Neural cell (in vitro differentiated cells): Measurements from ENCODE around the gene HABP4. TPM values are rescaled to one million over a fixed set of nuclear protein-coding genes. Genes with fewer than 3 reads are reported as not detected.

Experiments
- H2AFZ ChIP-seq: fragments of 200-600, 300-800 bp; sonication (generic), shearing (Covaris generic); 2 replicates; pipeline ENCODE4 v1.6.0; 2014; ENCODE audit warnings: low read depth, mild to moderate bottlenecking, antibody characterized with exemption, low read length, moderate library complexity
- H3F3A ChIP-seq: fragments of 200-600 bp; shearing (Covaris generic); 2 replicates; pipeline ENCODE4 v1.6.1; 2016; ENCODE audit warnings: mild to moderate bottlenecking, moderate library complexity, mixed read lengths, antibody characterized with exemption, low read length; ENCODE audit not compliant: insufficient read depth, poor library complexity, severe bottlenecking
- H3K27ac ChIP-seq: fragments of 200-600, 300-800 bp; sonication (generic), shearing (Covaris generic); 2 replicates; pipeline ENCODE4 v1.5.1; 2014; ENCODE audit warnings: mild to moderate bottlenecking, low read length, moderate library complexity
- H3K27me3 ChIP-seq: fragments of 300-800, 200-600 bp; sonication (generic), shearing (Covaris generic); 2 replicates; pipeline ENCODE4 v1.6.0; 2014; ENCODE audit warnings: mild to moderate bottlenecking, low read depth, low read length, moderate library complexity; ENCODE audit not compliant: insufficient read depth
- H3K36me3 ChIP-seq: fragments of 300-800, 200-600 bp; sonication (generic), shearing (Covaris generic); 2 replicates; pipeline ENCODE4 v1.5.1; 2014; ENCODE audit warnings: mild to moderate bottlenecking, antibody characterized with exemption, low read length, moderate library complexity; ENCODE audit not compliant: insufficient read depth
- H3K4me2 ChIP-seq: fragments of 300-800, 200-600 bp; sonication (generic), shearing (Covaris generic); 2 replicates; pipeline ENCODE4 v1.6.0; 2014; ENCODE audit warnings: mild to moderate bottlenecking, low read length
- H3K4me3 ChIP-seq: fragments of 300-800, 200-600 bp; sonication (generic), shearing (Covaris generic); 2 replicates; pipeline ENCODE4 v1.5.1; 2014; ENCODE audit warnings: mild to moderate bottlenecking, low read length, moderate library complexity
- H3K79me2 ChIP-seq: fragments of 200-600 bp; shearing (Covaris generic); replicated peaks from 2 replicates; pipeline ENCODE4 v1.6.0; 2014; ENCODE audit warnings: mild to moderate bottlenecking, low read length, moderate library complexity; ENCODE audit not compliant: insufficient read depth
- H3K9ac ChIP-seq: fragments of 300-800, 200-600 bp; sonication (generic), shearing (Covaris generic); 2 replicates; pipeline ENCODE4 v1.6.1; 2016; ENCODE audit warnings: mild to moderate bottlenecking, low read length, mixed read lengths
- H3K9me2 ChIP-seq: fragments of 200-600 bp; shearing (Covaris generic); 2 replicates; pipeline ENCODE4 v1.6.1; 2016; ENCODE audit warnings: mild to moderate bottlenecking, low read length, mixed read lengths; ENCODE audit not compliant: insufficient read depth
- H3K9me3 ChIP-seq: fragments of 200-600, 300-800 bp; sonication (generic), shearing (Covaris generic); 2 replicates; pipeline ENCODE4 v1.6.1; 2016; ENCODE audit warnings: mild to moderate bottlenecking, mixed run types, low read length, moderate library complexity, mixed read lengths
- H4K20me1 ChIP-seq: fragments of 200-600 bp; shearing (Covaris generic); 2 replicates; pipeline ENCODE4 v1.6.1; 2016; ENCODE audit warnings: mild to moderate bottlenecking, mixed run types; ENCODE audit not compliant: insufficient read depth
- EP300 ChIP-seq: fragments of 450-650 bp; conservative IDR thresholded peaks from 2 replicates; pipeline ENCODE4 v1.6.1; 2014; ENCODE audit warnings: antibody characterized with exemption, mild to moderate bottlenecking, moderate library complexity; ENCODE audit not compliant: poor library complexity, severe bottlenecking
- EZH2 ChIP-seq: fragments of 200-600, 300-800 bp; shearing (Covaris generic), sonication (generic); IDR thresholded peaks from 2 replicates; pipeline ENCODE4 v1.6.1; 2014; ENCODE audit warnings: antibody characterized with exemption, low read length, borderline replicate concordance, mild to moderate bottlenecking; ENCODE audit not compliant: insufficient read depth, poor library complexity, severe bottlenecking
- MXI1 ChIP-seq: fragments of 450-650 bp; conservative IDR thresholded peaks from 2 replicates; pipeline ENCODE4 v1.6.1; 2014; ENCODE audit warnings: antibody characterized with exemption, mild to moderate bottlenecking; ENCODE audit not compliant: poor library complexity, severe bottlenecking
- POLR2AphosphoS5 ChIP-seq: IDR thresholded peaks from 2 replicates; pipeline ENCODE4 v1.6.1; 2012
- RAD21 ChIP-seq: fragments of 450-650 bp; conservative IDR thresholded peaks from 2 replicates; pipeline ENCODE4 v1.6.1; 2014; ENCODE audit warnings: antibody characterized with exemption, mild to moderate bottlenecking, moderate library complexity
- SMC3 ChIP-seq: fragments of 450-650 bp; conservative IDR thresholded peaks from 2 replicates; pipeline ENCODE4 v1.6.1; 2014; ENCODE audit warnings: antibody characterized with exemption, mild to moderate bottlenecking, moderate library complexity; ENCODE audit not compliant: poor library complexity
- TAF1 ChIP-seq: IDR thresholded peaks from 2 replicates; pipeline ENCODE4 v1.6.1; 2012; ENCODE audit warnings: low read depth
- polyA plus RNA-seq: library from polyadenylated mRNA; depleted of rRNA; stranded (reverse); fragments of >200 nt; gene quantifications from 2 replicates; pipeline ENCODE4 v1.2.3, GENCODE V29; 2014
- TF ChIP-seq, protein P1 (sequence below): IDR thresholded peaks from 2 replicates; pipeline ENCODE4 v1.6.1; 2012; ENCODE audit warnings: borderline replicate concordance
- TF ChIP-seq, protein P2 (sequence below): fragments of 450-650 bp; IDR thresholded peaks from 2 replicates; pipeline ENCODE4 v1.5.1; 2014; ENCODE audit warnings: antibody characterized with exemption, mild to moderate bottlenecking, moderate library complexity; ENCODE audit not compliant: poor library complexity, severe bottlenecking

HABP4 gene
- polyA plus RNA-seq, 1 donor from 2014 or later: 14.7 TPM

DNA sequence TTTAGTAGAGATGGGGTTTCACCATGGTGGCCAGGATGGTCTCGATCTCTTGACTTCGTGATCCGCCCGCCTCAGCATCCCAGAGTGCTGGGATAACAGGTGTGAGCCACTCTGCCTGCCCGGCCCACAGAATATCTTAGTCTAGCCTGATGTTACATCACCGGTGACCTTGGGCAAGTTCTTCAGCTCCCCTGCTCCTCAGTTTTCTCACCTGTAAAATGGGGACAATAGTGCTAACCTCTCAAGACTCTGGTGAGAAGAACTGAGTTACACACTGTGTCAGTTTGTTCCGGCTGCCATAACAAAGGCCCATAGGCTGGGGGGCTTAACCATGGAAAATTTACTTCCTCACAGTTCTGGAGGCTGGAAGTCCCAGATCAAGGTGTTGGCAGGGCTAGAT lies 12.5 kb upstream of the HABP4 start:
- Histone ChIP-seq H3K27me3 (no peaks in the 10 kb centered on the region), H2AFZ (no peak overlapping the region), H3K9me2 (no peaks in the 10 kb centered on the region), H3F3A (no peaks in the 10 kb centered on the region), H4K20me1 (no peaks in the 10 kb centered on the region), H3K79me2 (no peaks in the 10 kb centered on the region), H3K4me2 (no peak overlapping the region), H3K9ac (no peak overlapping the region), H3K4me3 (no peak overlapping the region), H3K27ac (no peak overlapping the region), H3K9me3 (no peaks in the 10 kb centered on the region), H3K36me3 (no peaks in the 10 kb centered on the region)
- TF ChIP-seq EZH2 (no peak), POLR2AphosphoS5 (no peak), RAD21 (no peak), TAF1 (no peak), MXI1 (no peak), EP300 (no peak), SMC3 (no peak)
- TF ChIP-seq, protein P1, sequence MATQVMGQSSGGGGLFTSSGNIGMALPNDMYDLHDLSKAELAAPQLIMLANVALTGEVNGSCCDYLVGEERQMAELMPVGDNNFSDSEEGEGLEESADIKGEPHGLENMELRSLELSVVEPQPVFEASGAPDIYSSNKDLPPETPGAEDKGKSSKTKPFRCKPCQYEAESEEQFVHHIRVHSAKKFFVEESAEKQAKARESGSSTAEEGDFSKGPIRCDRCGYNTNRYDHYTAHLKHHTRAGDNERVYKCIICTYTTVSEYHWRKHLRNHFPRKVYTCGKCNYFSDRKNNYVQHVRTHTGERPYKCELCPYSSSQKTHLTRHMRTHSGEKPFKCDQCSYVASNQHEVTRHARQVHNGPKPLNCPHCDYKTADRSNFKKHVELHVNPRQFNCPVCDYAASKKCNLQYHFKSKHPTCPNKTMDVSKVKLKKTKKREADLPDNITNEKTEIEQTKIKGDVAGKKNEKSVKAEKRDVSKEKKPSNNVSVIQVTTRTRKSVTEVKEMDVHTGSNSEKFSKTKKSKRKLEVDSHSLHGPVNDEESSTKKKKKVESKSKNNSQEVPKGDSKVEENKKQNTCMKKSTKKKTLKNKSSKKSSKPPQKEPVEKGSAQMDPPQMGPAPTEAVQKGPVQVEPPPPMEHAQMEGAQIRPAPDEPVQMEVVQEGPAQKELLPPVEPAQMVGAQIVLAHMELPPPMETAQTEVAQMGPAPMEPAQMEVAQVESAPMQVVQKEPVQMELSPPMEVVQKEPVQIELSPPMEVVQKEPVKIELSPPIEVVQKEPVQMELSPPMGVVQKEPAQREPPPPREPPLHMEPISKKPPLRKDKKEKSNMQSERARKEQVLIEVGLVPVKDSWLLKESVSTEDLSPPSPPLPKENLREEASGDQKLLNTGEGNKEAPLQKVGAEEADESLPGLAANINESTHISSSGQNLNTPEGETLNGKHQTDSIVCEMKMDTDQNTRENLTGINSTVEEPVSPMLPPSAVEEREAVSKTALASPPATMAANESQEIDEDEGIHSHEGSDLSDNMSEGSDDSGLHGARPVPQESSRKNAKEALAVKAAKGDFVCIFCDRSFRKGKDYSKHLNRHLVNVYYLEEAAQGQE: no peak
- TF ChIP-seq, protein P2, sequence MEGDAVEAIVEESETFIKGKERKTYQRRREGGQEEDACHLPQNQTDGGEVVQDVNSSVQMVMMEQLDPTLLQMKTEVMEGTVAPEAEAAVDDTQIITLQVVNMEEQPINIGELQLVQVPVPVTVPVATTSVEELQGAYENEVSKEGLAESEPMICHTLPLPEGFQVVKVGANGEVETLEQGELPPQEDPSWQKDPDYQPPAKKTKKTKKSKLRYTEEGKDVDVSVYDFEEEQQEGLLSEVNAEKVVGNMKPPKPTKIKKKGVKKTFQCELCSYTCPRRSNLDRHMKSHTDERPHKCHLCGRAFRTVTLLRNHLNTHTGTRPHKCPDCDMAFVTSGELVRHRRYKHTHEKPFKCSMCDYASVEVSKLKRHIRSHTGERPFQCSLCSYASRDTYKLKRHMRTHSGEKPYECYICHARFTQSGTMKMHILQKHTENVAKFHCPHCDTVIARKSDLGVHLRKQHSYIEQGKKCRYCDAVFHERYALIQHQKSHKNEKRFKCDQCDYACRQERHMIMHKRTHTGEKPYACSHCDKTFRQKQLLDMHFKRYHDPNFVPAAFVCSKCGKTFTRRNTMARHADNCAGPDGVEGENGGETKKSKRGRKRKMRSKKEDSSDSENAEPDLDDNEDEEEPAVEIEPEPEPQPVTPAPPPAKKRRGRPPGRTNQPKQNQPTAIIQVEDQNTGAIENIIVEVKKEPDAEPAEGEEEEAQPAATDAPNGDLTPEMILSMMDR: no peak

DNA sequence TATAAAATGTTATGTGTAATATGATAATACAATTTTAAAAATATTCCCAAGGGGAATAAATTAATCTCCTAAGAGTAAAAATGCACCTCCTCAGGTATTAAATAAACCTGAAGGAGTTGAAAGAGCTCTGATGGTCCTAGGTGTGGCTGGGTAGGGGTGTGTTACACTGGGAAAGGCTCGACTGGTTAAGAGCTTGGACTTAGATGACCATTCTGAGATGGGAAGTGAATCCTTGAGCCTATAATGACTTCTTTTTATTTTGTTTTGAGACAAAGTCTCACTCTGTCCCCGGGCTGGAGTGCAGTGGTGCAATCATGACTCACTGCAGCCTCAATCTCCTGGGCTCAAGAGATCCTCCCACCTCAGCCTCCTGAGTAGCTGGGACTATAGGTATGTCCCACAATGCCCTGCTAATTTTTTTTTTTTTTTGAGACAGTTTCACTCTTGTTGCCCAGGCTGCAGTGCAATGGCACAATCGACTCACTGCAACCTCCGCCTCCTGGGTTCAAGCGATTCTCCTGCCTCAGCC lies 9.2 kb upstream of the HABP4 start:
- no peak for TF ChIP-seq EP300
- no peak for TF ChIP-seq TAF1
- no peak for TF ChIP-seq SMC3
- TF ChIP-seq, protein P1: no peak
- no peak for TF ChIP-seq EZH2
- TF ChIP-seq, protein P2: no peak
- TF ChIP-seq RAD21: no peak
- TF ChIP-seq POLR2AphosphoS5: no peak
- TF ChIP-seq MXI1: no peak
- Histone ChIP-seq H3K36me3 (no peaks in the 10 kb centered on the region), H3F3A (no peaks in the 10 kb centered on the region), H3K27me3 (no peaks in the 10 kb centered on the region), H3K4me2 (no peak overlapping the region), H3K9ac (no peak overlapping the region), H3K9me2 (no peaks in the 10 kb centered on the region), H4K20me1 (no peaks in the 10 kb centered on the region), H2AFZ (no peak overlapping the region), H3K27ac (no peak overlapping the region), H3K79me2 (no peaks in the 10 kb centered on the region), H3K4me3 (no peak overlapping the region), H3K9me3 (no peaks in the 10 kb centered on the region)
